LNCaP clone FGC (cell line): ENCODE measurements around the gene NEIL3.

ENCODE experiments used
- DNase-seq: peaks from one replicate; pipeline ENCODE4 v3.0.0-alpha.2; 2011; ENCODE audit warnings: low read depth
- H3K4me3 ChIP-seq: 2 replicates; pipeline ENCODE4 v1.5.1; 2011; ENCODE audit warnings: mild to moderate bottlenecking, low read depth, low read length, control low read depth
- TF ChIP-seq, protein P1 (sequence below): IDR thresholded peaks from 2 replicates; pipeline ENCODE4 v1.5.1; 2012; ENCODE audit warnings: mild to moderate bottlenecking; ENCODE audit not compliant: control insufficient read depth, insufficient read depth; ENCODE audit errors: extremely low read depth

Gene NEIL3

DNA sequence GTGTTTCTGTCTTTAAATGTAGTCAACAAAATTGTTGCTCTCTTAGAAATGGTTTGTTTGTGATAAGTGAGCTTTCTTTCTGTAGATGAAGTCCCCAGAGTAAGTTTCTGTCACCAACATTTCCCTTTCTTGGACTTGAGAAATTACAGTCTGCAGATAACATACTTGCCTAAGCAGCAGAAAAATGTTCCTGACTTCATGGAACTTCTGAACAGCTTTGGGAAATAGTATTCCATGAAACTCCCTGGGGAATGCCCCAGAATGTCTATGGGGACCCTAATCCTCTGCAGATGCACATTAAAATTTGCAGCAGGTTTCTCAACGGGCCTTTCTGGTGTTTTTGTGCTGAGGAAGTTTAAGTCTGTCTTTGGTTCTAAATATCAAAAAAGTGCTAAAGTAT, 38.6 kb upstream of the NEIL3 start:
- H3K4me3 ChIP-seq, result no peak overlapping the region
- TF ChIP-seq, protein P1, sequence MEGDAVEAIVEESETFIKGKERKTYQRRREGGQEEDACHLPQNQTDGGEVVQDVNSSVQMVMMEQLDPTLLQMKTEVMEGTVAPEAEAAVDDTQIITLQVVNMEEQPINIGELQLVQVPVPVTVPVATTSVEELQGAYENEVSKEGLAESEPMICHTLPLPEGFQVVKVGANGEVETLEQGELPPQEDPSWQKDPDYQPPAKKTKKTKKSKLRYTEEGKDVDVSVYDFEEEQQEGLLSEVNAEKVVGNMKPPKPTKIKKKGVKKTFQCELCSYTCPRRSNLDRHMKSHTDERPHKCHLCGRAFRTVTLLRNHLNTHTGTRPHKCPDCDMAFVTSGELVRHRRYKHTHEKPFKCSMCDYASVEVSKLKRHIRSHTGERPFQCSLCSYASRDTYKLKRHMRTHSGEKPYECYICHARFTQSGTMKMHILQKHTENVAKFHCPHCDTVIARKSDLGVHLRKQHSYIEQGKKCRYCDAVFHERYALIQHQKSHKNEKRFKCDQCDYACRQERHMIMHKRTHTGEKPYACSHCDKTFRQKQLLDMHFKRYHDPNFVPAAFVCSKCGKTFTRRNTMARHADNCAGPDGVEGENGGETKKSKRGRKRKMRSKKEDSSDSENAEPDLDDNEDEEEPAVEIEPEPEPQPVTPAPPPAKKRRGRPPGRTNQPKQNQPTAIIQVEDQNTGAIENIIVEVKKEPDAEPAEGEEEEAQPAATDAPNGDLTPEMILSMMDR, result no peak
- no peak for DNase-seq

DNA sequence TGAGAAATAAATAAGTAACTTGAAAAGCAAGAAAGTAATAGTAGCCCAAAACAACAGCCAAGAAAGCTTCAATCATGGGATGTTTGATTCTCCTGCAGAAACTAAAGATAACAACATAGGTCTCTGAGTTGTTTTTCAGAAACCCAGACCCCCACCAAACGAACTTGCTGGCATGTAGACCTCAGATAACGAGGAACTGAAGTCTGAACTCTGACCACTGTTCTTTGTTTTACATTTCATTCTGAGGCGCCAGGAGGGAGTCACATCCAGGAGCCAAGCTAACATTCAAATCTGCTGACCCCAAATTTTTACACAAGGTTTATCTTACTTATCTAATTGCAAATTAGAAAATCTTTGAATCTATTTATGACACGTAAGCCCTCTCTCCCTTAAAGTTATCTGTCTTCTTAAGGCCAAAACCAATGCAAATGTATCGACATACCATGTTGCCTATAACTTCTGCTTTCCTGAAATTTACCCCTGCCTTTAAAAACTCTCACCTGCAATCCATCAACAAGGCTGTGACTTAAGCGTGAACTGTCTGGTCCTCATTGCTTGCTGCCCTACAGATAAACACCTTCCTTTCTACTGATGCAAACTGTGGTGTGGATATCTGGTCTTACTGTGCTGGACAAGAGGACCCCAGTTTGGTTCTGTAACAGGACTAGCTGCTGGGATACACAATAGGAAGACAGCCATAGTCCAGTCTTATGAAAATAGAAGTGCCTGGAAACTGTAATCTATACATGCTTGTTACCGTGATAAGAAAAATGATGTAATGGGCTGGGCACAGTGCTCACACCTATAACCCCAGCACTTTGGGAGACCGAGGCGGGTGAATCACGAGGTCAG, 37.5 kb upstream of the NEIL3 start:
- TF ChIP-seq, protein P1, result no peak
- no peak overlapping the region for H3K4me3 ChIP-seq
- DNase-seq, result no peak

DNA sequence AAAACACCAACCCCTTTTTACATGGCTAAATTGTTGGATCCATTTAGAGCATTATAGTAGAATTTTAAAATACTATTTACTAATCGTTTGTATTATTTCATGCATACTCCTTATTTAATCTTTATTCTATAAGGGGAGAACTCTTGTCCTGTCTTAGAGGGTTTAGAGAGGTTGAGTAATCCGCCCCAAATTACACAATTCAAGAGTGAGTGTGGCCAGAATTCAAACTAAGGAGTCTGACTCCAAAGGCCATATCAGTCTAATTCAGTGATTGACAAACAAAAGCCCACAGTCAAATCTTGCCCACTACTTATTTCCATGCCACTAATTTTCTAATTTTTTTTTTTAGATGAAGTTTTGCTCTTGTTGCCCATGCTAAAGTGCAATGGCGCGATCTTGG, 33.7 kb upstream of the NEIL3 start:
- no peak for DNase-seq
- TF ChIP-seq, protein P1, result no peak
- no peak overlapping the region for H3K4me3 ChIP-seq

DNA sequence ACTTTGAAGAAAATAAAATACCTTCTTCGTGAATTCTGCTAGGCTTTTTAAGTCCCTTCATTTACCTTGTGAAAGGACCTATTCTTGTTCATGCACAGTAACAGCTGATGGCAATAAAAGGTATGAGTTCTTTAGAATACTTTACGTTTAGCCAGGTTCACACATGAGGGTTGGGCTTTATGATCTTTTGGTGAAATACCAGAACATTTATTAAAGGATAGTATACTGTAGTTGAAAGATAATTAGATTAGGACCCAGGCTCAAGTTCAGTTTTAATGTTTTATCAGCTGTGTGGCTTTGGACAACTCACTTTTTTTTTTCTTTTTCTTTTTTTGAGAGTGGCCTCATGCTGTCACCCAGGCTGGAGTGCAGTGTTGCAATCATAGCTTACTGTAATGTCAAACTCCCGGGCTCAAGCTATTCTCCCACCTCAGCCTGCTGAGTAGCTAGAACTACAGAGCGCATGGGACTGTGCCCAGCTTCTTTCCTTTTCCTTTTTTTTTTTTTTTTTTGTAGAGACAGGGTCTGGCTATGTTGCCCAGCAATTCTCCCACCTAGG, 28.2 kb upstream of the NEIL3 start:
- H3K4me3 ChIP-seq, result no peak overlapping the region

DNA sequence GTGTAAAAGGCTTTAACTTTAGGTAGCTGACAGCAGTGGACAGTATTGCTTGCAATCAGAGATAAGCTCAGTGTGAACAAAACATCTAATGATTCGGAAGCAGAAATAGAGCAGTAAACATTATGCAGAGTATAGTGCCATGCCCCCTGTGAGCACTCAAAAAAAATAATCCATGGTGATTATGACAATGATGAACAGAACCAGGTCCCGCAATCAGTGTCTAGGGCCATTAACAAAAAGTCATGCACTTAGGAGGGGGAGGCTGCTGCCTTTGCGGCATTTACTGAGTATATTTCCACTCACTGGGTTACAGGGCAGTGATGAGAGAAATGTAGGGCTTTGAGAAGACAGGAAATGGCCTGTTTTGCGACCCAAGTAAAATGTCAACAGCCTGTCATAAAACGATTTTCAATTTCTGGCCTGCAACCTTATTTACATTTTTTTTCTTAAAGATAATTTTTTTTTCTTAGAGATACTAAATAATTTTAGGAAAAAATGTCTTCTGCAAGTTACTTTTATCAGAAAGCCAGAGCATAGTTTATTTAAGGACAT, 27.3 kb upstream of the NEIL3 start:
- no peak overlapping the region for H3K4me3 ChIP-seq
- DNase-seq, result no peak
- TF ChIP-seq, protein P1, result no peak

More for the DNA sequence above, 28.2 kb upstream of the NEIL3 start:
- TF ChIP-seq, protein P1, result no peak
- DNase-seq, result no peak

DNA sequence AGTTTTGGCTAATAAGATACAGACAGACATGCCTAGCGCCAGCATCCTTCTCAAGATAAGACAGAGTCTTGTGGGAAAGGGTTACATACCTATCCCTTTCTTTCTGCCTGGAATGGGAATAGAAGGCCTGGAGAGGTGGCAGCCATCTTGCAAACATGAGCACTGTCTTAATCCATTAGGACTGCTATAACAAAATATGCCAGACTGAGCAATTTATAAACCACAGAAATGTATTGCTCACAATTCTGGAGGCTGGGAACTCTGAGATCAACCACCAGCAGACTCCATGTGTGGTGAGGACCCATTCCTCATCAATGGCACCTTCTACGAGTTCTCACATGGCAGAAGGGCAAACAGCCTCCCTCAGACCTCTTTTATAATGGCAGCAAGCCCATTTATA, 26.5 kb upstream of the NEIL3 start:
- TF ChIP-seq, protein P1, result no peak
- no peak for DNase-seq
- H3K4me3 ChIP-seq, result no peak overlapping the region

DNA sequence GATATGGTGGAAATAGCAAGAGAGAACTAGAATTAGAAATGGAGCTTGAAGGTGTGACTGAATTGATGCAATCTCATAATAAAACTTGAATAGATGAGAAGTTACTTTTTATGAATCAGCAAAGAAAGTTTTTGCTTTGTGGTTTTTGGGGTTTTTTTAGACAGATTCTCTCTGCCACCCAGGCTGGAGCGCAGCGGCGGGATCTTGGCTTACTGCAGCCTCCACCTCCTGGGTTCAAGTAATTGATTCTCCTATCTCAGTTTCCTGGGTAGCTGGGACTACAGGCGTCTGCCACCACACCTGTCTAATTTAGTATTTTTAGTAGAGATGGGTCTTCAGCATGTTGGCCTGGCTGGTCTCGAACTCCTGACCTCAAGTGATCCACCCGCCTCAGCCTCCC, 23.7 kb upstream of the NEIL3 start:
- no peak for DNase-seq
- TF ChIP-seq, protein P1, result no peak
- H3K4me3 ChIP-seq, result no peak overlapping the region
